ENCODE data around the gene MUSK. TPM values are rescaled to one million over a fixed set of nuclear protein-coding genes. Genes with fewer than 3 reads are reported as not detected.

Gene MUSK
- total and polyA plus RNA-seq, 2 of the 8 experiments (the other 6 are each of a cell fraction or from before 2014, with no cell fraction given), result not detected

DNA sequence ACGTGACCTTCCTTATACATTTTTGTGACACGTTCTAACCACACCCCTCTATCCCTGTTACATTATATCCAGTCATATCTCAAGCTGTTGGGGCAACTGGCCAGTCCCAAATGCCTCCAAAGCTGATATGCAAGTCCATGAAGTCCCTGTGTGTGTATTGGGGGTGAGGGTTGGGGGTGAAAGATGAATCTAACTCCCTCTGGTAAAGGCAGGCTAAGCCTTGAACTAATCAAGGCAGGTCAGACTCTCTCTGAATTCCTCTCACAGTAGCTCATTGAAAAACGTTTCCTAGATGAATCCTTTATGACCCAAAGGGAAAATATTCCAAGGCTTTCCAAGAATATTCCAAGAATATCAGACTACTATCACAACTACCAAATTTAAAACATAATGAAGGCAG, 174.4 kb downstream of the MUSK start:
- Histone ChIP-seq H3K79me2 (ENCODE audit: control insufficient read depth in 1 of 2, insufficient read depth in 2 of 2, low read length in 2 of 2) (no peaks in the 10 kb centered on the region), H3K27ac (ENCODE audit: low read depth, low read length) (no peak overlapping the region)
- no peak for DNase-seq (ENCODE audit: low read depth in 1 of 2, low spot score in 2 of 2)

More for the DNA sequence above, 174.4 kb downstream of the MUSK start:
- ChIA-PET POLR2A (ENCODE audit: partially characterized antibody) (no interaction called here), CTCF (ENCODE audit: partially characterized antibody) (interaction anchor here (0.6 to 1.7 kb wide), 5 partner anchors 10 to 570 kb away, joined by 3 to 7 read pairs (median 4); no protein-coding TSS in a partner anchor)
- H2BK5ac ChIP-seq (ENCODE audit: low read depth, low read length), result no peak overlapping the region
- H2BK120ac ChIP-seq (replicated peaks; ENCODE audit: low read depth, low read length), result no peak overlapping the region
- H3K56ac ChIP-seq (replicated peaks; ENCODE audit: insufficient read length, low read depth, low read length), result no peak overlapping the region
- H3K27me3 ChIP-seq (replicated peaks in 1 of 4; ENCODE audit: control insufficient read depth in 3 of 4, extremely low read depth in 1 of 4, insufficient read depth in 3 of 4, low read length in 3 of 4), result no peaks in the 10 kb centered on the region
- no peak overlapping the region for H2AK5ac ChIP-seq (ENCODE audit: low read depth, low read length)
- no peak overlapping the region for H3K18ac ChIP-seq (ENCODE audit: extremely low read depth, low read length)
- no peak overlapping the region for H2AFZ ChIP-seq (ENCODE audit: low read length)
- no peak overlapping the region for H3K4me3 ChIP-seq (ENCODE audit: extremely low read depth in 1 of 4, insufficient read depth in 2 of 4, low read depth in 3 of 4, low read length in 4 of 4)
- H3K9me3 ChIP-seq (ENCODE audit: insufficient read depth in 2 of 2, low read depth in 1 of 2, low read length in 1 of 2), result no peaks in the 10 kb centered on the region
- no peak overlapping the region for H4K8ac ChIP-seq (ENCODE audit: extremely low read depth, insufficient read depth, low read length)
- no peaks in the 10 kb centered on the region for H3K79me1 ChIP-seq (ENCODE audit: low read depth, low read length)
- H3K36me3 ChIP-seq (ENCODE audit: control insufficient read depth in 2 of 4, insufficient read depth in 4 of 4, low read length in 3 of 4), result no peaks in the 10 kb centered on the region
- peaks cover 3% of the 10 kb centered on the region; the same call in 1 of the 2 replicates for H3K23me2 ChIP-seq (ENCODE audit: low read depth, low read length)
- H4K5ac ChIP-seq (ENCODE audit: insufficient read length, low read depth, low read length), result no peak overlapping the region
- WGBS, 2 experiments (ENCODE audit: extremely low coverage in 1 of 2, insufficient coverage in 1 of 2, insufficient read length in 1 of 2, insufficient replicate concordance in 2 of 2, low coverage in 1 of 2, low lambda C conversion rate in 2 of 2, missing lambda C conversion rate in 1 of 2), result 94% methylated on average over 3 of the region's 3 CpGs; no CpG with 5 or more reads in 1 of the 2 experiments
- FAIRE-seq, result no peak
- no peak overlapping the region for H2BK12ac ChIP-seq (ENCODE audit: low read depth, low read length)
- no peak overlapping the region for H3K9ac ChIP-seq (replicated peaks in 1 of 4; ENCODE audit: extremely low read depth in 1 of 4, low read depth in 3 of 4, low read length in 3 of 4)
- H2BK15ac ChIP-seq (ENCODE audit: low read length), result no peak overlapping the region
- H3K14ac ChIP-seq (ENCODE audit: insufficient read length), result no peak overlapping the region
- no peak overlapping the region for H4K91ac ChIP-seq (replicated peaks; ENCODE audit: insufficient read length, low read length)
- TF ChIP-seq CEBPB (IDR thresholded peaks at IDR 0.05; ENCODE audit: low read depth, low read length) (no peak), ZNF274 (IDR thresholded peaks at IDR 0.05; ENCODE audit: borderline replicate concordance, extremely low read depth, low read length) (no peak), TAF1 (IDR thresholded peaks at IDR 0.05; ENCODE audit: low read depth, low read length) (no peak), CHD1 (IDR thresholded peaks at IDR 0.05; ENCODE audit: low read depth, low read length) (no peak), SP1 (IDR thresholded peaks at IDR 0.05; ENCODE audit: low read depth, low read length) (no peak), SIN3A (conservative IDR thresholded peaks at IDR 0.05 in 1 of 2, IDR thresholded peaks at IDR 0.05 in 1 of 2; ENCODE audit: low read depth in 1 of 2, low read length in 2 of 2) (no peak), TAF7 (optimal IDR thresholded peaks at IDR 0.05; ENCODE audit: borderline replicate concordance, low read depth, low read length) (no peak), MAFK (IDR thresholded peaks at IDR 0.05; ENCODE audit: low read depth, low read length) (no peak), EZH2 (IDR thresholded peaks at IDR 0.05; ENCODE audit: low read depth, low read length, severe bottlenecking) (no peak)
- TF ChIP-seq, protein P1, sequence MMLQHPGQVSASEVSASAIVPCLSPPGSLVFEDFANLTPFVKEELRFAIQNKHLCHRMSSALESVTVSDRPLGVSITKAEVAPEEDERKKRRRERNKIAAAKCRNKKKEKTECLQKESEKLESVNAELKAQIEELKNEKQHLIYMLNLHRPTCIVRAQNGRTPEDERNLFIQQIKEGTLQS (IDR thresholded peaks at IDR 0.05; ENCODE audit: insufficient read depth, low read depth, low read length), result no peak
- no peaks in the 10 kb centered on the region for H3K4me1 ChIP-seq (replicated peaks in 1 of 4; ENCODE audit: control insufficient read depth in 3 of 4, insufficient read depth in 4 of 4, low read length in 3 of 4)
- no peak overlapping the region for H3K23ac ChIP-seq (ENCODE audit: insufficient read length)
- no peak overlapping the region for H2BK20ac ChIP-seq (ENCODE audit: low read length)
- no peaks in the 10 kb centered on the region for H4K20me1 ChIP-seq (replicated peaks in 1 of 2; ENCODE audit: control insufficient read depth in 1 of 2, insufficient read depth in 2 of 2, low read length in 2 of 2)
- no peak overlapping the region for H3K4me2 ChIP-seq (ENCODE audit: insufficient read depth in 1 of 2, low read depth in 2 of 2, low read length in 2 of 2)
- peak overlapping the region; percentile 15 for H3K4ac ChIP-seq (replicated peaks; ENCODE audit: insufficient read length, low read depth, low read length)
